Measurements from ENCODE around the gene BTRC.
A peak's percentile ranks its signal among the peaks of the same experiment; 100 is the strongest.
"Not testable (repeated sequence)": the region's sequence is repeated elsewhere in the genome, so short reads cannot be mapped to it uniquely, and the experiment has no call there.

The BTRC gene

DNA sequence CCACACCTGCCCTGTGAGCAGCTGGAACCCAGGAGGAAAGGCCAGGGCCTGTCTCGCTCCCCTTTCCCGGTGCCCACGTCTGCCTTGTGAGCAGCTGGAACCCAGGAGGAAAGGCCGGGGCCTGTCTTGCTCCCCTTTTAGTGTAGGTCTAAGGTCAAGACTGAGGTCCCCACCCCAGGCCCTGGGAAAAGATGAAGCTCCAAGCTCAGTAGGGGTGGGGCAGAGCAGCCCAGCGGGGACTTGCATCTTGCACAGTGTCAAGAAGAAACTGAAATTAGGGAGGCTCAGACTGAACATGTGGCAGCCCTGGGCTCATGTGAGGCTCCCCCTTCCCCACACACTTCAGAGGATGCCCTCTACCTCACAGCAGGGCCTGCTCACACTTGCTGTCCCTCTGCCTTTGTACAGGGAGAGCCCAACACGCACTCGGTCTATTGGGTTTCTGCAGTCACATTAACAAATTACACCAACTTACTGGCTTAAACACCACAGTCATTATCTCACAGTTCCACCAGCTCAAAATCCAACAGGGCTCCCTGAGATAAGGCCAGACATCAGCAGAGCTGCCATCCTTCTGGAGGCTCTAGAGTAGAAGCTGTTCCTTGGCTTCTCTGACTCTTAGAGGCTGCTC is 221.7 kb downstream of the BTRC start:
- peak; percentile 94 to 98 for DNase-seq
- TF ChIP-seq GATA1 (IDR thresholded peaks at IDR 0.05; ENCODE audit: low read depth, low read length) (peak; percentile 91), POLR2A (IDR thresholded peaks at IDR 0.05; ENCODE audit: low read length) (peak; percentile 72)

DNA sequence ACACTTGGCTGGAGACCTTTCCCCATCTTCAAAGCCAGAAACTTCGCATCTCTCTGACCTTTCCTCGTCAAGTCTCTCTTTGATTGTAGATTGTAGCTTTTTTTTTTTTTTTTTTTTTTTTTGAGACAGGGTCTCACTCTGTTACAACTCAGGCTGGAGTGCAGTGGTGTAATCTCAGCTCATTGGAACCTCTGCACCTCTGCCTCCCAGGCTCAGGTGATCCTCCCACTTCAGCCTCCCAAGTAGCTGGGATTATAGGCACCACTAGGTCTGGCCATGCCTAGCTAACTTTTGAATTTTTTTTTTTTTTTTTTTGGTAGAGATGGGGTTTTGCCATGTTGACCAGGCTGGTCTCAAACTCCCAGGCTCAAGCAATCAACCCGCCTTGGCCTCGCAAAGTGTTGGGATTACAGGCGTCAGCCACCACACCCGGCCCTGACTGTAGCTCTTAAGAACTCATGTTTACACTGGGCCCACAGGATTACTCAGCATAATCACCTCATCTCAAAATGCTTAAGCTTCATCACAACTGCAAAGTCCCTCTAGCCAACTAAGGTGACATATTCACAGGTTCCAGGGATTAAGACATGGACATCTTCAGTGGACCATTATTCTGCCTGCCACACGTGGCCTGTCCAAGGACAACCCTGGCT is 222.4 kb downstream of the BTRC start:
- DNase-seq = peak; percentile 90 to 92
- TF ChIP-seq POLR2A (IDR thresholded peaks at IDR 0.05; ENCODE audit: low read length) (no peak), GATA1 (IDR thresholded peaks at IDR 0.05; ENCODE audit: low read depth, low read length) (no peak)

DNA sequence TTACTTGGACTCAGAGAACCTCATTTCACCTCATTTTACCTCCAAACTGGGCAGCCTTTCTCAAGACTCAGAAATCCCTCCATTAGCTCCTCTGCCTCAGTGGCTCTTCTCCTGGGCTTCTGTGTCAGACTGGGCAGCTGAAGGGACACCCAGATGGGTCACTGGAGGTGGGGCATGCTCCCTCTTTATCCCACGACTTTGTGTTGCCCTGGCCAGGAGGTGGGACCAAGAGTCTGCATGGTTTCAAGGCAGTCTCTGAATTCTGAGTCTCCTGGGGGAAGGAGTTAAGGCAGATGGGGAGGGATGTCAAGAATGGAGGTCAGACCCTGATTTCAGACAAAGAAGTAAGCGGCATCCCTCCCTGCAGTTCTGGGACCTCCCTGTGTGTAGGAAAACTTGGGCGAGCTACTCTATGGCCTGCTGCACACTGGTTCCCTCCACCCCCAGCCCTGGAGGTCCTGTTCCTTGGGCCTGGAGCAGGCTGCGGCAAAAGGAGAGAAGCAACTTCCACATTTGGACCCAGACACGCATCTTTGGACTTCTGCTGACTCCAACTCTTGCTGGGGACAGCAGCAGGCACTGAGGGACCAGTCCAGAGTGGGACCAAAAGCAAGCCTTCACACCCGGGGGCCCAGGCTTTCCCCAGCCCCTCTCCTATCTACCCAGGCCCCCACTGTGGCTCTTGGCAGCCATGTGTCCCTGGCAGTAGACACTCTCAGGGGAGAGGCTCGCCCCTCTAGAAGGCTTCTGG is 223.3 kb downstream of the BTRC start:
- TF ChIP-seq POLR2A (IDR thresholded peaks at IDR 0.05; ENCODE audit: low read length) (no peak), GATA1 (IDR thresholded peaks at IDR 0.05; ENCODE audit: low read depth, low read length) (no peak)

DNA sequence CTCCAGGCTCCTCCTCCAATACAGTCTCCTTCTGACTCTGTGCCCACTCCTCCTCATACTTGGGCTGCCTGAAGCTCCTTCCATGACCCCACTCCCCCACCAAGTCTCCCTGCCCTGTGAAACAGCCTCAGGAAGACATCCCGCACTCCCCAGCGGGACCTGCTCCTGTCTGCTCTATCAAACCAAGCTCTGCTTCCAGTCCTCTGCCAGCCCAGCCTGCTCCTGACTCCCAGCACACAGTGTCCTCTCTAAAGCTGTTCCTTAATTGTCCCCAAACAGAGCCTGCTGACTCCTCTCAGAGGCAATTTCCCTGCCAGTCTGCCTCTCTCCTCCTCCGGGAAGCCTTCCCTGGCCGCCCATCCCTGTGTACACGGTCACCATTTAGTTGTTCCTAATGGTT is 224.2 kb downstream of the BTRC start:
- DNase-seq = no peak
- TF ChIP-seq GATA1 (IDR thresholded peaks at IDR 0.05; ENCODE audit: low read depth, low read length) (no peak), POLR2A (IDR thresholded peaks at IDR 0.05; ENCODE audit: low read length) (no peak)

More for the DNA sequence above, 223.3 kb downstream of the BTRC start:
- DNase-seq = no peak

DNA sequence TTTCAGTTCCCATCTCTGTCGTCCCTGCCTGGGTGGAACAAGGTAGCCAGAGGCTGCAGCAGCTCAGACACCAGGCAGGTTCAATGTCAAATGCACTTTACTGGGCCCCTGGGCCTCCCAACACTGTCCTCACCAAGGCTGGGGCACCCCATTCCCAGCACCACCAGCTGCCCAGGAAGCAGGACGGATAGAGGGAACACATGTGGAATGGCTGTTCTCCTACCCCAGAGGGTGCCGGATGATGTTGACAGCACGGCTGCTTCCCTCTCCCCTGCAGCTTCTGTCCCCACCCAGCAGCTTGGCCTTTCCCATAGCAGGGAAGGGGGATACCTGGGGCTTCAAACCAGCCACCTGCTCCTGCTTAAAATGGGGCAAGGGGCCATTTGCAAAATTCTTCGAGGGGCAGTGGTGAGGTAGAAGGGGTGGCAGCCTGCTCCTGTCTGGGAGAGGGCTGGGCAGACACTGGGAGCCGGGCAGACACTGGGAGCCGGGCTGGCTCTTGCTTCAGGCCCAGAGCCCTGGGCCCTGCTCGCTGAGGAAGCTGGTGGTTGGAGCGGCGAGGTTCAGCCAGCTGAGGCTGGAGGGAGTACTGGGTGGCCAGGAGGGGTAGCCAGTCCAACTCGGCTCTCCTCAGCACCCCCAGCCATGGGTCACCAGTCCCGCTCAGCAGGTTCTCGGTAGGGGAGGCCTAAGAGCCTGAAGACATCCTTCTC is 225.0 kb downstream of the BTRC start:
- no peak for DNase-seq
- TF ChIP-seq POLR2A (IDR thresholded peaks at IDR 0.05; ENCODE audit: low read length) (peak; percentile 5), GATA1 (IDR thresholded peaks at IDR 0.05; ENCODE audit: low read depth, low read length) (no peak)

DNA sequence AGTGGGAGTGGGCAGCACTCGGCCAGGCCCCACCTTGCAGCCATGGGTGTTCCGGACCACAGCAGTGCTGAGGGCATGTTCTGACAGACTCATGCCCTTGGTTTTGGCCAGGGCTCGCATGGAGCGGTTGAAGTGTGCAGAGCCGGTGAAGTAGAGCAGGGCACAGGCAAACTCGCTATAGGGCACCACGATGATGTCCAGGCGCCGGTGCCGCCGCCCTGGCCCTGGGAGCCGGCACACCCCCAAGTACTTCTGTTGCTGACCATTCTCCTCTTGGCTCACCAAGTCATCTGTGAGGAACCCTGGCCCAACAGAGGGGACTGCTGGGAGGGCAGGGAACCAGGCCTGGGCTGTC is 225.5 kb downstream of the BTRC start:
- TF ChIP-seq GATA1 (IDR thresholded peaks at IDR 0.05; ENCODE audit: low read depth, low read length) (no peak), POLR2A (IDR thresholded peaks at IDR 0.05; ENCODE audit: low read length) (no peak)
- no peak for DNase-seq

DNA sequence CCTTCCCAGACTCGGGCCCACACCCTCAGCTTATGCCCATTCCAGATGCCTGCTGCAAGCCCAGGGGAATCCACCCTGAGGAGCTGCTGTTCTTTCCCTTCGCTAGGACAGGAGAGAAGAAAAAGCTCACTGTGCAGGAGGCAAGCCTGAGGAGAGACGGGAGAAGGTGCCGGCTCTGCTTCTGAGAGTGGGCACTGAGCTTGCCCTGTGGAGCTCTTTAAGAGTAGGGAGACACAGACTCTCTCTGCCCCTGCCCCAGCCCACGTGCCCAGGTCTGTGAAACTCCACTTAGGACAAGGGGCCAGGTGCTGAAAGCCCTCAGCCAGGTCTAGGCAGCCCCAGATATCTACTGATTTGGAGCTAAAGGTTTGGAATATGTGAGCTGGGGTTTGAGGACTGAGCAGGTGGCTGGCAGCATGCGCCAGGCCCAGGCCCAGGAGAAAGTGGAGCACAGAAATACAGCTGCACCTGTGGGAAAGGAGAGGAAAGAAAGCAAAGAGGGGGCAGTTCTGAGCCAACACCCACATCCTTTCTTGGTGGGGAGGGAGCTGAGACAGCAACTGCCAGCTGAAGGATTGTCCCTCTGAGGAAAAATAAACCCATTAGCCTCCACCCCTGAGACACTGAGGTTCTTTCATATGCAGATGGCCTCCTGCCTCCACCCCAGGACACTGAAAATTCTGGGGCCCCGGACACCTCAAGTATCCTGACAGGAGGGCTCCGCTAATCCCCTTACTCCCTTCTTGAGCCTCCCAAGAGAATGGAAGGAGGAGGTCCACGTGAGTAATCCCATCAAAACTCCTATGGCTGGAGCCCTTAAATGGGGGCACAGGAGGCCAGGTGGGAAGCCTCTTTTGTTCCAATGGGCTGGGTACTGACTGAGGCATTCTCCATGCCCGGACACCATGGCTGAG is 226.8 kb downstream of the BTRC start:
- TF ChIP-seq GATA1 (IDR thresholded peaks at IDR 0.05; ENCODE audit: low read depth, low read length) (no peak), POLR2A (IDR thresholded peaks at IDR 0.05; ENCODE audit: low read length) (no peak)
- no peak for DNase-seq

DNA sequence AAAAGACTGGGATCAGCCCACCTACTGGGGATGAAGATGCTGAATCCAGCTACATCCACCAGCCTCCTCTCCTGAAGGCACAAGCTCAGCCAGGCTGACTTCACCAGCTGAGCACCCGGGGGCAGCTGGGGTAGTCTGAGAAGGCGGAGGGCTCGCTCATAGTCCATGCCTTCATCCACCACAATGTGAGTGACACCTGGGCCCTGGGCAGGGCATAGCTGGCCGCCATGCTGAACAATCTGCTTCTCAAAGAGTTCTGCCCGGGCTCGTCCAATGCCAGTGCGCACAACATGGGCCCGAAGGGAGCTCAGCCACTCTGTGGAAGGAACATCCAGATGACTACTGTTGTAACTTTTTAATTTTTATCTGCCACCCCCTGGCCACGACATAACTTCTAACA is 231.9 kb downstream of the BTRC start:
- no peak for DNase-seq

DNA sequence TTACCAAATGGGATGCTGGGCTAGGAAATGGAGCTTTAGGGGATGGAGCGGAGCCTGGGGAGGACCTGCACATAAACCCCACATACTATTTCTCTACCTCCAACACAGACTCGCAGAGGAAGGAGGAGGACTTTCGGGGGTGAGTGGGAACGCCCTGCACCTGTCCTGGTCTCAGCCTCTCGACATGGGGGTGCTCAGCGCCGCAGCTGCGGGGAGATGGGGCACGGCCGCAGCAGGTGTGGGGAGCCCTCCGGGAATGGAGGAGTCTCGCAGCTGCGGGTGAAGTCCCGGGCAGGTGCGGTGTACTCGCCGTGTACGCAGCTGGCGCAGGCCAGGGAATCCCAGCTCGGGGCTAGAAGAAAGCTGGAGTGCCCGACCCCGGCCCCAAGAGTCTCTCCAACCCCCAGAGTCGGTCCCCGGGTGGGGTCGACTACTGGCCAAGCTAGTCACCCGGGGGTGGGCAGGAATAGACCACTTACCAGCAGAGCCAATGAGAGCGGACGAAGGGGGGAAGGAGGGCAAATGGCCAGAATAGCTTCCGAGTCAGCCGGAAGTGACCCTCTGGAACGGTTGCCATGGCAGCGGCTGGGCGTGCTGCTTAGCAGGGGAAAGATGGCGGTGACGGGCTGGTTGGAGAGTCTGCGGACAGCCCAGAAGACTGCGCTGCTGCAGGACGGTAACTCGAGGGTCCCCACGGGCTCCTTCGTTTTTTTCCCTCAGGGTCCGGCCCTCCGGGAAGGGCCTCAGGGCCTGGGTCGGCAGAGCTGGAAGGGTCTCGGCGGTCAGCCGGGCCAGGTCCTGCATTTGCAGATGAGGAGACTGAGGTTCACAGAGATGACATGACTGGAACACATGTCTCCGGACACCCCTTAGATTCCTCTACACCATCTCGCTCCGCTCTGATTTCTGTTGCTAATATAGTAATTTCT is 234.0 kb downstream of the BTRC start, which contains the start of the genes DPCD and POLL:
DPCD (plus strand) TSS at position 597 of the 929 bp plus-strand sequence; CDS start at position 613, 16 bp downstream.
POLL (minus strand) TSS at position 533 of the 929 bp plus-strand sequence. CDS start 897 bp downstream, outside the sequence.
- peak; percentile 65 for TF ChIP-seq POLR2A (IDR thresholded peaks at IDR 0.05; ENCODE audit: low read length)
- TF ChIP-seq GATA1 (IDR thresholded peaks at IDR 0.05; ENCODE audit: low read depth, low read length) = no peak
- DNase-seq = peak; percentile 95

More for the DNA sequence above, 231.9 kb downstream of the BTRC start:
- TF ChIP-seq POLR2A (IDR thresholded peaks at IDR 0.05; ENCODE audit: low read length) (no peak), GATA1 (IDR thresholded peaks at IDR 0.05; ENCODE audit: low read depth, low read length) (no peak)

DNA sequence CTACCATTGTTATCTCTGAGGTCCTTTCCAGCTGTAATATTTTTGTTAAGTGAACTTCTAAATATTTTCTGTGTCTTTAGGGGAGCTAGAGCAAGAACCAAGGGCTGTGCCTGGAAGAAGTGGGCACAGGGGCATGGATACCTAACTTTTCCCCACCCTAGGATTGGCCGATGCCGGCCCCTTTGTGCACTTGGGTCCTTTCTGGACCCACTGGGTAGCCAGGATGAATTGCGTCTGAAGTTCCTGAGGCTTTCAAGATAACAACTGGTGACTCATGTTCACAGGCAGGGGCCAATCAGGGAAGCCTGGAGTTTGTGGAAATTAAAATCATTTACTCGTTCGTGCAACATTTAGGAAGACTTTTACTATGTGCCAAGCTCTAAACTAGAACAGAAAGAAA is 234.9 kb downstream of the BTRC start:
- peak; percentile 61 to 69 for DNase-seq
- TF ChIP-seq POLR2A (IDR thresholded peaks at IDR 0.05; ENCODE audit: low read length) (no peak), GATA1 (IDR thresholded peaks at IDR 0.05; ENCODE audit: low read depth, low read length) (no peak)

DNA sequence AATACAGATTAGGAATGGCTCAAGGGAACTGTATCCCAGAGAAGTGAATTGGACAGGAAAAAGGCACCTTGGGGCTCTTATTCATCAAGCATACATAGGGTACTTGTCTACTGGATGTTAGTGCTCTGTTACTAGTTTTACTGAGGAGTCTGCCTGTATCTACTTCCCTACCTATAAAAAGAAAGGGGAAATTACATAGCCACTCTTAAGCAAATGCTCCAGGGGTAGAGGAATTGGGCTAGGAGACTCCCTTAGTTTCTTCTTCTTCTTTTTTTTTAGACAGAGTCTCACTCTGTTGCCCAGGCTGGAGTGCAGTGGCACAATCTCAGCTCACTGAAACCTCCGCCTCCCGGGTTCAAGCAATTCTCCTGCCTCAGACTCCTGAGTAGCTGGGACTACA is 239.4 kb downstream of the BTRC start:
- DNase-seq = not testable (repeated sequence)
